OCI-LY3 (cell line): Measurements from ENCODE around the gene MON1B.

Experiments used
- H2AFZ ChIP-seq: fragments of 200-600, 300-600 bp; shearing (Covaris generic); 2 replicates; pipeline ENCODE4 v1.6.0; 2014; ENCODE audit warnings: antibody characterized with exemption, low read depth, low read length
- H3K27ac ChIP-seq: fragments of 200-600, 300-600 bp; sonication (generic); 2 replicates; pipeline ENCODE4 v1.5.1; 2014; ENCODE audit warnings: mild to moderate bottlenecking, low read length, moderate library complexity, mixed read lengths
- H3K27me3 ChIP-seq: fragments of 200-600, 300-600 bp; sonication (generic); 2 replicates; pipeline ENCODE4 v1.6.1; 2014; ENCODE audit warnings: low read depth, low read length, mixed read lengths
- H3K36me3 ChIP-seq: fragments of 200-600, 300-600 bp; sonication (generic); replicated peaks from 2 replicates; pipeline ENCODE3; 2014; ENCODE audit warnings: low read depth, low read length, mixed read lengths
- H3K4me1 ChIP-seq: fragments of 300-600, 200-600 bp; sonication (generic); 2 replicates; pipeline ENCODE4 v1.6.1; 2014; ENCODE audit warnings: low read length, mixed read lengths
- H3K4me2 ChIP-seq: fragments of 200-600, 300-600 bp; sonication (generic); 2 replicates; pipeline ENCODE4 v1.6.1; 2014; ENCODE audit warnings: low read length, mixed read lengths
- H3K4me3 ChIP-seq: fragments of 300-600, 200-600 bp; sonication (generic); 2 replicates; pipeline ENCODE4 v1.5.1; 2014; ENCODE audit warnings: antibody characterized with exemption, mild to moderate bottlenecking, low read length, moderate library complexity
- H3K79me2 ChIP-seq: fragments of 300-600, 200-600 bp; shearing (Covaris generic); 2 replicates; pipeline ENCODE4 v1.6.1; 2014; ENCODE audit warnings: mild to moderate bottlenecking, low read length, mixed read lengths
- H3K9ac ChIP-seq: fragments of 300-600, 200-600 bp; shearing (Covaris generic); 2 replicates; pipeline ENCODE4 v1.6.0; 2014; ENCODE audit warnings: mild to moderate bottlenecking, low read length, moderate library complexity
- H3K9me3 ChIP-seq: fragments of 200-600, 300-600 bp; shearing (Covaris generic); 2 replicates; pipeline ENCODE4 v1.6.1; 2014; ENCODE audit warnings: low read length, mixed read lengths; ENCODE audit not compliant: insufficient read depth
- H4K20me1 ChIP-seq: fragments of 200-600, 300-600 bp; sonication (generic); 2 replicates; pipeline ENCODE4 v1.6.1; 2016; ENCODE audit warnings: low read length, mixed read lengths; ENCODE audit not compliant: insufficient read depth
- CTCF ChIP-seq: fragments of 200-600, 300-600 bp; sonication (generic); IDR thresholded peaks from 2 replicates; pipeline ENCODE4 v1.5.1; 2014; ENCODE audit warnings: antibody characterized with exemption, low read length, low read depth
- EZH2phosphoT487 ChIP-seq: fragments of 200-600 bp; shearing (Covaris generic); IDR thresholded peaks from 2 replicates; pipeline ENCODE4 v1.6.1; 2018; ENCODE audit warnings: antibody characterized with exemption, mixed run types, low read depth

MON1B gene

GRCh38 chr16:77208382-77208781 is 17.4 kb downstream of the MON1B start:
- TF ChIP-seq EZH2phosphoT487 (no peak), CTCF (no peak)
- no peak overlapping the region for H3K9ac ChIP-seq
- H3K27ac ChIP-seq: no peak overlapping the region
- no peaks in the 10 kb centered on the region for H3K79me2 ChIP-seq
- no peak overlapping the region for H3K4me3 ChIP-seq
- H4K20me1 ChIP-seq: no peaks in the 10 kb centered on the region
- no peak overlapping the region for H2AFZ ChIP-seq
- H3K4me1 ChIP-seq: no peaks in the 10 kb centered on the region
- H3K4me2 ChIP-seq: no peak overlapping the region
- no peaks in the 10 kb centered on the region for H3K9me3 ChIP-seq
- no peaks in the 10 kb centered on the region for H3K27me3 ChIP-seq
- H3K36me3 ChIP-seq: no peaks in the 10 kb centered on the region

DNA sequence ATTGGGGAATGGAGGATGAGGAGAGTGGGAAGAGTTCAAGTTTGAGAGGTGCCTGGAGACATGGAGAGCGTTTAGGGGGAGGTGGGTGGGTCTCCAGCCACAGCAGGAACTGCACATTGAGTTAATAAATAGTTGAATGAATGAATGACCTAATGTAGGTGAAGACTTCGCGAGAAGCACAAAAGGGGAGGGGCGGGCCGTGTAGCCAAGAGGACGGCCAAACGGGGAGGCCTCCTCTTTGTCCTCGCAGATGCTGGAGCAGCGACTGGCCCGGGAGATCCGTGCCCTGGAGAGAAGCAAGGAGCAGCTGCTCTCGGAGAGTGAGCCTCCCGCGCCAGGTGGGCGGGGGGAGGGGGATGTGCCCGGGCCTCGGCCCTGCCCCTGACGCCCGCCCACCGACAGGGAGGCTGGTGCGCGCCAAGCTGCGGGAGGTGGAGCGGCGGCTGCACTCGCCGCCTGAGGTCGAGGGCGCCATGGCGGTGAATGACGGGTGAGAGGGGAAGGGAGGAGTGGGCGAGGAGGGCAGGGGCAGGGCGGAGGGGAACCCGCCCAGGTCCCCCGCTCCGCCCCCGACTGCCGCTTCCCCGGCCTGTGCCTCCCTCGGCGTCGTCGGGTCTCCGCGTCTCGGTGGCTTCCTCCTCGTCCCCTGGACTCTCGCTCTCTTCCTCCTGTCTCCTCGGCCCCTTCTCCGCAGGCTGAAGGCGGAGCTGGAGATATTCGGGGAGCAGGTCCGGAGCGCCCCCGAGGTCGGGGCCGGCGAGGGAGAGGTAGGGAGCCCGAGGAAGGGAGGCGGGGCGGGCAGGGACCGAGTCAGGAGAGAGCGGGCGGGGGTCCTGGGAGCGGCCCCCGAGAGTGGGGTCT is 21.1 kb downstream of the MON1B start:
- Histone ChIP-seq H3K27ac (no peak overlapping the region), H3K9me3 (no peaks in the 10 kb centered on the region), H2AFZ (no peak overlapping the region), H3K4me2 (peak overlapping the region; percentile 65), H3K9ac (peak overlapping the region; percentile 70), H3K4me1 (no peaks in the 10 kb centered on the region), H4K20me1 (no peaks in the 10 kb centered on the region), H3K36me3 (no peaks in the 10 kb centered on the region), H3K4me3 (peak overlapping the region; percentile 84), H3K79me2 (no peaks in the 10 kb centered on the region), H3K27me3 (no peaks in the 10 kb centered on the region)
- TF ChIP-seq EZH2phosphoT487: no peak
- TF ChIP-seq CTCF: no peak

- no peak for TF ChIP-seq CTCF
- no peak for TF ChIP-seq EZH2phosphoT487
- Histone ChIP-seq H3K9me3 (no peaks in the 10 kb centered on the region), H3K36me3 (no peaks in the 10 kb centered on the region), H3K4me3 (peak overlapping the region; percentile 84), H3K4me1 (no peaks in the 10 kb centered on the region), H3K4me2 (peak overlapping the region; percentile 65), H3K27ac (no peak overlapping the region), H3K79me2 (no peaks in the 10 kb centered on the region), H3K9ac (peak overlapping the region; percentile 70), H2AFZ (no peak overlapping the region), H3K27me3 (no peaks in the 10 kb centered on the region), H4K20me1 (no peaks in the 10 kb centered on the region)
Observed at GRCh38 chr16:77212741-77213541, 22.0 kb downstream of the MON1B start.

GRCh38 chr16:77213542-77214106 is 22.6 kb downstream of the MON1B start:
- Histone ChIP-seq H3K36me3 (no peaks in the 10 kb centered on the region), H3K9ac (no peak overlapping the region), H3K4me1 (no peaks in the 10 kb centered on the region), H3K4me3 (no peak overlapping the region), H3K27me3 (no peaks in the 10 kb centered on the region), H3K27ac (no peak overlapping the region), H3K79me2 (no peaks in the 10 kb centered on the region), H3K4me2 (no peak overlapping the region), H4K20me1 (no peaks in the 10 kb centered on the region), H2AFZ (no peak overlapping the region), H3K9me3 (no peaks in the 10 kb centered on the region)
- TF ChIP-seq CTCF: no peak
- no peak for TF ChIP-seq EZH2phosphoT487
